PC-3 (cell line): Measurements from ENCODE around the gene LRP2. TPM values are rescaled to one million over a fixed set of nuclear protein-coding genes. Genes with fewer than 3 reads are reported as not detected.

Experiments
- ATAC-seq: fragments of 200-7000 bp; cut with Tn5 transposase; 2 replicates; pipeline ENCODE4 v1.9.1; 2020; ENCODE audit warnings: mild to moderate bottlenecking, moderate library complexity
- BruUV-seq: library from RNA; stranded (reverse); fragments of 400-500 nt; replicated peaks from 2 replicates; lab custom pipeline; 2021; lab: Mats Ljungman, UMichigan
- CTCF ChIA-PET: fragments of 300-600 bp; sonication (Branson Sonifier 250); formaldehyde crosslinking; loops from one replicate; lab custom pipeline; 2022; ENCODE audit warnings: antibody characterized with exemption; lab: Charles Lee
- POLR2A ChIA-PET: fragments of 300-600 bp; sonication (Branson Sonifier 250); formaldehyde crosslinking; loops from one replicate; lab custom pipeline; 2022; ENCODE audit warnings: antibody characterized with exemption; ENCODE audit not compliant: unreplicated experiment; lab: Charles Lee
- DNase-seq: peaks from one replicate; pipeline ENCODE4 v3.0.0-alpha.2; 2015
- H2AFZ ChIP-seq: fragments of 300-600 bp; sonication (generic); 2 replicates; pipeline ENCODE4 v1.6.0; 2016; ENCODE audit warnings: antibody characterized with exemption, low read length
- H3F3A ChIP-seq: fragments of 300-600 bp; sonication (generic); one replicate; pipeline ENCODE4 v1.6.0; 2017; ENCODE audit warnings: antibody characterized with exemption, low read length, control low read depth, mild to moderate bottlenecking; ENCODE audit not compliant: unreplicated experiment
- H3K27ac ChIP-seq: fragments of 300-600 bp; sonication (generic); 2 replicates; pipeline ENCODE4 v1.5.1; 2016; ENCODE audit warnings: mild to moderate bottlenecking, low read length
- H3K27me3 ChIP-seq: fragments of 300-600 bp; sonication (generic); 2 replicates; pipeline ENCODE4 v1.6.1; 2016; ENCODE audit warnings: low read length, mixed read lengths
- H3K36me3 ChIP-seq: fragments of 300-600 bp; sonication (generic); 2 replicates; pipeline ENCODE4 v1.6.1; 2016; ENCODE audit warnings: low read depth, mixed run types, low read length, mixed read lengths
- H3K4me1 ChIP-seq: fragments of 300-600 bp; sonication (generic); 2 replicates; pipeline ENCODE4 v1.5.1; 2016; ENCODE audit warnings: low read length; ENCODE audit not compliant: insufficient read depth
- H3K4me2 ChIP-seq: fragments of 300-600 bp; sonication (generic); 2 replicates; pipeline ENCODE4 v1.6.0; 2016; ENCODE audit warnings: low read length
- H3K4me3 ChIP-seq: fragments of 300-600 bp; sonication (generic); 2 replicates; pipeline ENCODE4 v1.5.1; 2016; ENCODE audit warnings: mild to moderate bottlenecking, low read length, mixed read lengths
- H3K79me2 ChIP-seq: fragments of 300-600 bp; sonication (generic); 2 replicates; pipeline ENCODE4 v1.6.1; 2017; ENCODE audit warnings: low read length, mixed read lengths
- H3K9ac ChIP-seq: fragments of 300-600 bp; sonication (generic); 2 replicates; pipeline ENCODE4 v1.6.0; 2016; ENCODE audit warnings: mild to moderate bottlenecking, low read length
- H3K9me2 ChIP-seq: fragments of 300-600 bp; sonication (generic); replicated peaks from 2 replicates; pipeline ENCODE4 v1.6.1; 2016; ENCODE audit warnings: mixed run types, low read length, mixed read lengths
- H3K9me3 ChIP-seq: fragments of 300-600 bp; sonication (generic); 2 replicates; pipeline ENCODE4 v1.6.1; 2016; ENCODE audit warnings: low read length, mixed read lengths
- H4K20me1 ChIP-seq: fragments of 300-600 bp; sonication (generic); 2 replicates; pipeline ENCODE4 v1.6.1; 2016; ENCODE audit warnings: low read length, mixed read lengths
- EZH2 ChIP-seq: fragments of 300-600 bp; sonication (generic); IDR thresholded peaks from one replicate; pipeline ENCODE4 v1.6.1; 2017; ENCODE audit warnings: antibody characterized with exemption, mild to moderate bottlenecking, low read length; ENCODE audit not compliant: unreplicated experiment
- EZH2phosphoT487 ChIP-seq: fragments of 300-600 bp; sonication (generic); IDR thresholded peaks from 2 replicates; pipeline ENCODE4 v1.6.1; 2018; ENCODE audit warnings: mild to moderate bottlenecking, antibody characterized with exemption, low read length, borderline replicate concordance
- intact Hi-C: fragments of 100-400 bp; cut with micrococcal nuclease; formaldehyde crosslinking; loops from 2 replicates; pipeline ENCODE4 v1.9.0; 2023
- total RNA-seq: library from RNA; depleted of rRNA; stranded (reverse); fragments of >200 nt; gene quantifications from 2 replicates; pipeline ENCODE4 v1.2.3, GENCODE V29; 2014
- TF ChIP-seq, protein P1 (sequence below): fragments of 300-600 bp; sonication (generic); conservative IDR thresholded peaks from 2 replicates; pipeline ENCODE4 v1.5.1; 2017; ENCODE audit warnings: antibody characterized with exemption, low read depth, mild to moderate bottlenecking, low read length

The LRP2 gene
- total RNA-seq, 1 experiment from 2014 or later = not detected

- ATAC-seq (no peak), DNase-seq (no peak)
- ChIA-PET CTCF (interaction anchor here (0.5 kb wide), 1 partner anchor 1010 kb away, joined by 3 read pairs; no protein-coding TSS in a partner anchor), POLR2A (interaction anchor here (0.6 kb wide), 1 partner anchor 13 kb away, joined by 8 read pairs; no protein-coding TSS in a partner anchor)
- H2AFZ ChIP-seq = no peak overlapping the region
- no peaks in the 10 kb centered on the region for H3K79me2 ChIP-seq
- H3K9ac ChIP-seq = no peak overlapping the region
- TF ChIP-seq EZH2phosphoT487 (no peak), EZH2 (no peak)
- TF ChIP-seq, protein P1, sequence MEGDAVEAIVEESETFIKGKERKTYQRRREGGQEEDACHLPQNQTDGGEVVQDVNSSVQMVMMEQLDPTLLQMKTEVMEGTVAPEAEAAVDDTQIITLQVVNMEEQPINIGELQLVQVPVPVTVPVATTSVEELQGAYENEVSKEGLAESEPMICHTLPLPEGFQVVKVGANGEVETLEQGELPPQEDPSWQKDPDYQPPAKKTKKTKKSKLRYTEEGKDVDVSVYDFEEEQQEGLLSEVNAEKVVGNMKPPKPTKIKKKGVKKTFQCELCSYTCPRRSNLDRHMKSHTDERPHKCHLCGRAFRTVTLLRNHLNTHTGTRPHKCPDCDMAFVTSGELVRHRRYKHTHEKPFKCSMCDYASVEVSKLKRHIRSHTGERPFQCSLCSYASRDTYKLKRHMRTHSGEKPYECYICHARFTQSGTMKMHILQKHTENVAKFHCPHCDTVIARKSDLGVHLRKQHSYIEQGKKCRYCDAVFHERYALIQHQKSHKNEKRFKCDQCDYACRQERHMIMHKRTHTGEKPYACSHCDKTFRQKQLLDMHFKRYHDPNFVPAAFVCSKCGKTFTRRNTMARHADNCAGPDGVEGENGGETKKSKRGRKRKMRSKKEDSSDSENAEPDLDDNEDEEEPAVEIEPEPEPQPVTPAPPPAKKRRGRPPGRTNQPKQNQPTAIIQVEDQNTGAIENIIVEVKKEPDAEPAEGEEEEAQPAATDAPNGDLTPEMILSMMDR = no peak
- no peaks in the 10 kb centered on the region for H3K9me2 ChIP-seq
- intact Hi-C loops = no loop called here
- no peak overlapping the region for H3K4me3 ChIP-seq
- H3K4me1 ChIP-seq = no peaks in the 10 kb centered on the region
- H4K20me1 ChIP-seq = no peaks in the 10 kb centered on the region
- no peaks in the 10 kb centered on the region for H3K9me3 ChIP-seq
- no peaks in the 10 kb centered on the region for H3F3A ChIP-seq
- no TSS peak for BruUV-seq
- no peak overlapping the region for H3K4me2 ChIP-seq
- H3K27ac ChIP-seq = no peak overlapping the region
- no peaks in the 10 kb centered on the region for H3K36me3 ChIP-seq
- peaks cover 71% of the 10 kb centered on the region for H3K27me3 ChIP-seq
These were observed 16.6 kb downstream of the LRP2 start for GRCh38 chr2:169345486-169346437.

DNA sequence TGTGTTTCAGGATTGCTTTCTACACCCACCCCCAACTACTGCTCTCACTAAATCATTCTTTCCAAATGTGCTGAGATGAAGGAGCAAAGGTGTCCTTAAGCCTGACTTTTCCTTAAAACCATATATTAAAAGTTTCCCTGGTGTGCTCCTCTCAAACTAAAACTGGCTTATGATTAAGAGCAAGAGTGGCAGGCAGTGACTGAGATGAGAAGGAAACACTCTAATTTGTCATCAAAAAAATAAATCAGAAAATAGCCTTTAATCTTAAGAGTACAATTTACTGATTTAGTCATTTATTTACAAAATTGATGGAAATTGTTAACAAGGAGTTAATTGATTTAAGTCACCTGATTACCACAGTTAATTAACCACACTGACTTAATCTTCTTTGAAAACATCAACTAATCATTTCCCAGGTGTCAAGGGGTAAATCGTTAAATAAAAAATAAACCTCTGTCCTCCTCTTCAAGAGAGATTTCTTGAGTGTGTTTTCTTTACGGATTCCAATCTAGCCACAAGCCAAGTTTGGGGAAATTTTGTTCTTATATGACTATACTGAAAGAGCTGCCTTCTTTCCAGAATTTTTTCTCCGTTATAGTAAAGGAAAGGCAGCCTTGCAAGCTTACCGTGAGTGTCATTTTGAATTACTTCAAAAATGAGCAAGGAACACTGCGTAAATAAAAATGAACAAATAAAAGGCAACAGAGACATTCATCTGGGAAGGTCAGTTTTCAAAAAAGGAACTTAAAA lies 17.4 kb downstream of the LRP2 start:
- no peaks in the 10 kb centered on the region for H3K79me2 ChIP-seq
- no peaks in the 10 kb centered on the region for H3K36me3 ChIP-seq
- no peak overlapping the region for H3K9ac ChIP-seq
- H3K4me1 ChIP-seq = no peaks in the 10 kb centered on the region
- ATAC-seq = no peak
- peaks cover 77% of the 10 kb centered on the region for H3K27me3 ChIP-seq
- H3K4me2 ChIP-seq = no peak overlapping the region
- no peak overlapping the region for H3K4me3 ChIP-seq
- no peak for DNase-seq
- CTCF ChIA-PET = interaction anchor here (0.5 kb wide), 1 partner anchor 53 kb away, joined by 8 read pairs; no protein-coding TSS in a partner anchor
- intact Hi-C loops = no loop called here
- H3F3A ChIP-seq = no peaks in the 10 kb centered on the region
- H2AFZ ChIP-seq = no peak overlapping the region
- H3K9me3 ChIP-seq = no peaks in the 10 kb centered on the region
- no TSS peak for BruUV-seq
- H3K9me2 ChIP-seq = no peaks in the 10 kb centered on the region
- POLR2A ChIA-PET = interaction anchor here (0.6 kb wide), 1 partner anchor 22 kb away, joined by 4 read pairs; no protein-coding TSS in a partner anchor
- no peaks in the 10 kb centered on the region for H4K20me1 ChIP-seq
- TF ChIP-seq, protein P1 = no peak
- TF ChIP-seq EZH2 = no peak
- no peak for TF ChIP-seq EZH2phosphoT487
- no peak overlapping the region for H3K27ac ChIP-seq
